Lower leg skin (tissue), 4 donors: ENCODE measurements around the gene CDK8. TPM values are rescaled to one million over a fixed set of nuclear protein-coding genes. Genes with fewer than 3 reads are reported as not detected.

Experiments
- DNase-seq, 2 donors: peaks; one replicate each; pipeline ENCODE4 v3.0.0-alpha.2; 2019; ENCODE audit warnings: low spot score in 2 of 2
- H3K4me3 ChIP-seq: fragments of 200-600 bp; sonication (generic); 2 replicates; pipeline ENCODE4 v1.5.1; 2017; ENCODE audit warnings: mild to moderate bottlenecking, low read depth; ENCODE audit not compliant: poor library complexity, severe bottlenecking
- CTCF ChIP-seq, 3 donors: fragments of 450-650 bp; IDR thresholded peaks; one replicate each; pipeline ENCODE4 v1.5.1; 2016; ENCODE audit warnings: antibody characterized with exemption in 3 of 3, mild to moderate bottlenecking in 3 of 3, moderate library complexity in 2 of 3
- POLR2A ChIP-seq, 2 donors: fragments of 450-650 bp; IDR thresholded peaks; one replicate each; pipeline ENCODE4 v1.6.1; 2016 to 2017; ENCODE audit warnings: antibody characterized with exemption in 2 of 2, mild to moderate bottlenecking in 1 of 2, moderate library complexity in 1 of 2
- WGBS, 2 donors: methylation state at CpG; one replicate each; pipeline ENCODE4 v1.1.5; 2018; 5-methylcytosine and 5-hydroxymethylcytosine counted together
- intact Hi-C: fragments of 100-400 bp; cut with DNase I; formaldehyde crosslinking; loops from one replicate; pipeline ENCODE4 v1.15.0; 2023; ENCODE audit warnings: low total_unique reads
- total RNA-seq, 4 donors: library from RNA; depleted of rRNA; stranded (reverse); fragments of >200 nt; gene quantifications; one replicate each; pipeline ENCODE4 v1.1.0, GENCODE V29; 2016

CDK8 gene
- total RNA-seq, 4 donors from 2014 or later: 7.4 to 11.5 (median 10.4) TPM

GRCh38 chr13:26225896-26226617, 27.9 kb upstream of the CDK8 start:
- DNase-seq: no peak
- WGBS, 2 donors: 65 to 74% methylated on average over 7 of the region's 7 CpGs
- TF ChIP-seq CTCF (IDR thresholded peaks at IDR 0.05): no peak
- no peak for TF ChIP-seq POLR2A (IDR thresholded peaks at IDR 0.05)
- H3K4me3 ChIP-seq: no peak overlapping the region
- intact Hi-C loops: no loop called here

GRCh38 chr13:26227166-26227971, 26.6 kb upstream of the CDK8 start:
- no peak overlapping the region for H3K4me3 ChIP-seq
- intact Hi-C loops: no loop called here
- DNase-seq: no peak
- TF ChIP-seq CTCF (IDR thresholded peaks at IDR 0.05) (no peak), POLR2A (IDR thresholded peaks at IDR 0.05) (no peak)
- WGBS, 2 donors: 85 to 86% methylated on average over 6 of the region's 6 CpGs

GRCh38 chr13:26228096-26228495, 25.8 kb upstream of the CDK8 start:
- no peak for DNase-seq
- 41 to 48% methylated on average over 2 of the region's 2 CpGs for WGBS, 2 donors
- intact Hi-C loops: no loop called here
- TF ChIP-seq CTCF (IDR thresholded peaks at IDR 0.05) (no peak), POLR2A (IDR thresholded peaks at IDR 0.05) (no peak)
- no peak overlapping the region for H3K4me3 ChIP-seq

GRCh38 chr13:26229080-26229615, 24.8 kb upstream of the CDK8 start:
- H3K4me3 ChIP-seq: no peak overlapping the region
- intact Hi-C loops: no loop called here
- 85 to 88% methylated on average over 10 to 13 of the region's 13 CpGs for WGBS, 2 donors
- DNase-seq: no peak
- TF ChIP-seq CTCF (IDR thresholded peaks at IDR 0.05) (no peak), POLR2A (IDR thresholded peaks at IDR 0.05) (no peak)

GRCh38 chr13:26230703-26231102, 23.2 kb upstream of the CDK8 start:
- no peak for DNase-seq
- TF ChIP-seq POLR2A (IDR thresholded peaks at IDR 0.05) (no peak), CTCF (IDR thresholded peaks at IDR 0.05) (no peak)
- intact Hi-C loops: no loop called here
- H3K4me3 ChIP-seq: no peak overlapping the region
- WGBS, 2 donors: 70 to 73% methylated on average over 6 of the region's 6 CpGs
